HG03097 (cell line): ENCODE results near the gene MNX1.

ENCODE experiments used
- ATAC-seq: cut with Tn5 transposase; IDR thresholded peaks from one replicate; pipeline ENCODE4 v1.9.1; 2021; ENCODE audit not compliant: unreplicated experiment, low FRiP score

Gene MNX1

GRCh38 chr7:157010588-157011332 lies at the start of gene MNX1:
Gene MNX1, minus strand, starts transcription at chr7:157010663. Its CDS starts 313 bp downstream, at chr7:157010350.
- peak; percentile 53 for ATAC-seq

GRCh38 chr7:157059534-157059933 lies 49.1 kb upstream of the MNX1 start:
- no peak for ATAC-seq

GRCh38 chr7:157058701-157059100 lies 48.2 kb upstream of the MNX1 start:
- ATAC-seq, result no peak

- ATAC-seq, result no peak
These were observed 47.6 kb upstream of the MNX1 start for GRCh38 chr7:157058068-157058467.

- no peak for ATAC-seq
These were observed 46.8 kb upstream of the MNX1 start for GRCh38 chr7:157056957-157057902.

- ATAC-seq, result no peak
These were observed 45.8 kb upstream of the MNX1 start for GRCh38 chr7:157056246-157056645.

- no peak for ATAC-seq
These were observed 44.5 kb upstream of the MNX1 start for GRCh38 chr7:157054927-157055326.

- ATAC-seq, result no peak
These were observed 42.7 kb upstream of the MNX1 start for GRCh38 chr7:157053118-157053517.

- no peak for ATAC-seq
These were observed 36.7 kb upstream of the MNX1 start for GRCh38 chr7:157047148-157047547.

- no peak for ATAC-seq
These were observed 36.2 kb upstream of the MNX1 start for GRCh38 chr7:157046681-157047080.

- no peak for ATAC-seq
These were observed 34.6 kb upstream of the MNX1 start for GRCh38 chr7:157044943-157045660.

GRCh38 chr7:157044147-157044687 lies 33.8 kb upstream of the MNX1 start:
- ATAC-seq, result no peak

GRCh38 chr7:157043745-157044144 lies 33.3 kb upstream of the MNX1 start:
- ATAC-seq, result no peak

GRCh38 chr7:157041514-157042277 lies 31.2 kb upstream of the MNX1 start:
- no peak for ATAC-seq

GRCh38 chr7:157041004-157041403 lies 30.5 kb upstream of the MNX1 start:
- ATAC-seq, result no peak

- no peak for ATAC-seq
These were observed 27.2 kb upstream of the MNX1 start for GRCh38 chr7:157037635-157038034.

GRCh38 chr7:157037028-157037427 lies 26.6 kb upstream of the MNX1 start:
- no peak for ATAC-seq

GRCh38 chr7:157035979-157036378 lies 25.5 kb upstream of the MNX1 start:
- ATAC-seq, result no peak

GRCh38 chr7:157035302-157035701 lies 24.8 kb upstream of the MNX1 start:
- no peak for ATAC-seq
